ENCODE data around the gene PVALB. TPM values are rescaled to one million over a fixed set of nuclear protein-coding genes. Genes with fewer than 3 reads are reported as not detected.
"Not testable (repeated sequence)": the region's sequence is repeated elsewhere in the genome, so short reads cannot be mapped to it uniquely, and the experiment has no call there.

PVALB gene
- total RNA-seq, 1 donor from 2014 or later = not detected

DNA sequence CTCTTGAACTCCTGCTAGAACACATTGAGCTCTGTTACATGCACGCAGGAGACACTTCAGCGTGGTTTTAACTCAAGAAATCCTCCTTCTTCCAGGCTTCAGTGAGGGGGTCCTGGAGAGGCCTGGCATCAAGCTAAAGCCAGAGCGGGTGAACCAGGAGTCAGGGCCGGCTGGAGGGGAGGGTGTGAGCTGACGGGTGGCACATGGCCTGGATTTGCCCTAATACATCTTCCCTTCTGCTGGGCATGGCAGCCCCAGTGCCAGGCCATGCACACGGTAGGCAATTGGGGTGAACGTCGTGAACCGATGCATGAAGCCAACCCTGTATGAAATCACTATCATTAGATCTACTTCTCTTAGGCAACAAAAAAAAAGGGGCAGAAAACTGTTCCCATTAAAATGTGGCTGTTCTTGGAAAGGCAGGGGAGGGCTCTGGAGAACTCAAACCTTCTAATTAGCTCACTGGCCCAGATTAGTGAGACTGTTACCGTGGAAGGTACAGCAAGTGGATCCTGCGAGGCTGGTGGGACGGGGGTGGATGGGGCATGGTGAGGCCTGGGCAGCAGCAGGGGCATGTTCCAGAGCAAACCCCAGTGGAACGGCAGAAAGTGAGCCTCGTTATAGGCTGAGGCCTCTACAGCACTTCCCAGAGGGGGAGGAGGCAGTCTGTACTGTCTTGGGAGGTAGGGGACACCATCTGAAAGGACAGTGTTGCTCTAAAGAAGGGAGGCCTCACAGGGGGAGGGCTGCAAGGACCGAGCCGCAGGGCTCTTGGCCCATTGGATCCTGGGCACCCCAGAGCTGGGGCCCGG is 51.5 kb downstream of the PVALB start:
- DNase-seq (no peak), ATAC-seq (no peak)
- intact Hi-C loops (cut with micrococcal nuclease) = no loop called here

DNA sequence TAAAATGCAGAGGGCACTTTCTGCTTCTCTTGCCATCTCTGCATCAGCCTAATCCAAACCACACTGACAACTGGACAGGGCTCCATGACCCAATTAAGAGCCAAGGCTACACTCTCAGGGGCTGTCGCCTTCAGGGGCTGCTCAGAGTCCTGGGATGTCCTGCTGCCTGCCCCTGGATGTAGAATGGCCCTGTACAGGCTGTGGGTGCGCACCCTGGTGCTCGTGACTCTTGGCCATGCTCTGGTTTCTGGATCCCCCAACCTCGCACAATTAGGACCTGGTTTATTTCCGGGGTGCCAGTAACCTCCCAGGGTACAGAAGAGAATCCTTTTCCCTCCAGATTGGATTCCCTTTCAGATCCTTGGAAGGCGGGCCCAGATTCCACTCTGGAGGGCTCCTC is 52.2 kb downstream of the PVALB start:
- intact Hi-C loops (cut with micrococcal nuclease) = no loop called here
- no peak for ATAC-seq
- DNase-seq = no peak

DNA sequence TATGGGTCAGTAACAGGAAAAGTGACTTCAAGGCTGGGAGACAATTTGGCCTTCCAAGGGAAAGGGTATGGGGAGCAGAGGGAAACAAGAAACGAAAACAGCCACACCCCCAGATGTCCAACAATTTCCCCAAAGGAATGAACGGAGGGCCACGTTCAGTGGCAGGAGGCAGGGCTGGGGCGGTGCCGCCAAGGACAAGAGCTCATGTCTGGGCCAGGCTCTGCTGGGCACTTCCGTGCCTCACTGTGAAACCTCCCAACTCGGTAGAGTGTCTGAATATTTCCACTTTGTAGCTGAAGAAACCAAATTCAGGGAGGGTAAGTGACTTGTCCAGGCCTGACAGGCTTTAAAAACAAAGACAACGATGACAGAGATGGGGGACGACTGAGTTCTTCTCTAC is 52.8 kb downstream of the PVALB start:
- intact Hi-C loops (cut with micrococcal nuclease) = no loop called here
- ATAC-seq (no peak), DNase-seq (no peak)

DNA sequence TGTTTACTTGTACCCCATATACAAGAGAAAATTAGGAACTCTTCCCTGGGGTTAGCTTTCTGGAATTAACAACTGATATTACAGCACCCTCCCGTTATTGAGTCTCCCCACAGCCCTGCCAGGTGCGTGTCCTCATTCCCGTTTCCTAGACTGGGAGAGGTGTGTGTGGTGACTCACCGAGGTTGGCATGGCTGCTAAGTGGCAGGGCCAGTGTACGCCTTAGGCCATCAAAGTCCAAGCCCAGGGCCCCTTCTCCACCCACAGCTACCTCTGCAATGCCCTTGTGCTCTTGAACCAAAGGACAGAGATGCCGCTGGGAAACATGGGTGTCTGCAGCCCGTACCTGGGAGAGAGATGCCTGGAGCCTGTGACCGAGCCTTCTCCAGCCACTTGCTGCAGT is 53.3 kb downstream of the PVALB start:
- DNase-seq (no peak), ATAC-seq (no peak)
- intact Hi-C loops (cut with micrococcal nuclease) = no loop called here

DNA sequence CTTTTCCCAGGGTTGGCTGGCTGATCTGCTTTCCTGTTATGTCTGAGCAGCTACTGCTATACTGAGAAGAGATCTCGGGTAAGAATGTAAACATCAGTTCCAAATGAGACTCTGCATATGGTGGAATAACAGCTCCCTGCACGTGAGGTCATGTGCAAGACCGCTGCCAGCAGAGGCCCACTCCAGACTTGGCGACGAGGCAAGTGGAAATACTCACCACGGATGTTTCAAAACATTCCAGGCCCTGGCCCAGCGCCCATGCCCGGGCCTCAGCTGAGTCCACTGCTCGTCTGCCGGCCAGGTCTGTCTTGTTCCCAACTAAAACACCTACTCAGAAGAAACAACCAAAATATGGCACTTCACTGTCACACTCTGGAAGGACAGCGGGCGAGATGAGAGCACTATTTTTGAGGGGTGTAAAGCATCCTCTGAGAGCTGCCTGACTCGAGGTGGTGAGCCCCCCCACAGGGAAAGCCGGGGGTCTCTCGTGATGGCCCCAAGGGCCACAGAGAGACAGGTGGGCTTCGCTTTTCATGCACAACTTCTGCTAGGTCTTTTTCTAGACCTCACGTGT is 54.1 kb downstream of the PVALB start:
- ATAC-seq = peak; percentile 90
- intact Hi-C loops (cut with micrococcal nuclease) = no loop called here
- DNase-seq = peak; percentile 87

DNA sequence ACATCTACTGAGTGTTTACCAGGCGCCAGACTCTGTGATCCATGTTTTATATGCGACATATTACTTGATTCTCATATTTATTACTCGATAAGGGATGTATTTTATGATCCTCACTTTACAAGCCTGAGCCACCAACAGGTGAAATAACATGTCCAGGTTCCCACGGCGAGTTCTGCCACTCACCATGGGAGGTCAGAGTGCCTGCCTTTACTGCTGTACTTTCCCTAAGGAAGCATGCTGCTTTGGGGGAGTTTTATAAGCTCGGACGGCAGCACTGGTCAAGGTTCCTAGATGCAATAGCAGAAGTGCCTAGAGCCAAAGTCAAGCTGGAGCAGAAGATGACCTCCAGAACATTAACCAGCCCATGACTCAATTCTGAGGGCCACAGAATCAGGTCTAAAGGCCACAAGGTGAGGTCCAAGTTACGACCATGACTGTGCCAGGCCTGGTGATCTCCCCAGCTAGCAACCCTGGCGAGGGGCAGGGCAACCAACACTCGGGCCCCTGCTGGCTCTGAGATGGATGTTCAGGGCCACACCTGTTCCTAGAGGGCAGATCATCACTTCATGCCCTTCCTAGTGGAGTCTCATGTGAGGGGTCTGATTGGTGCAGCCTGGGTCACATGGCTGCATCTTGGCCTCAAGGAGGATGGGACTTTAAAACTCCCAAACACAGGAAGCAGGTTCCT is 55.1 kb downstream of the PVALB start:
- intact Hi-C loops (cut with micrococcal nuclease) = no loop called here
- DNase-seq (no peak), ATAC-seq (no peak)

DNA sequence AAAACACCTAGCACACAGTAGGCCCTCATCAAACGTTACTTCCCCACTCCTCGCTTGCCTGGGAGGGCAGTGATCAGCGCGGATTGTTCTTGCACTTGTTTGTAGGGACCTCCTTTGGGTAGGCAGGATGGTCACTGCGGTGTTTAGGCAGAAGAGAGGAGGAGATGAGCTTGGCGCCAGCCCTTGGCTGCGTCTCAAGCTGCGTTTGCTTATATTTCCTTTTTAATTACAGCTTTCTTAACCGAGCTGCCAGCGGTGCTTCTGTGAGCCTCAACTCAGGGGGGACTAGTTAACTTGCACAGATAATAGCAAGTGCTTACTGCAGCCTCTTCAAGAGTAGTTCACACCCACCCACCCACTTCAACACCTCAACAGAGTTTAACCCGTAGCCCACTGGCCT is 56.0 kb downstream of the PVALB start:
- intact Hi-C loops (cut with micrococcal nuclease) = no loop called here
- DNase-seq = no peak
- no peak for ATAC-seq

DNA sequence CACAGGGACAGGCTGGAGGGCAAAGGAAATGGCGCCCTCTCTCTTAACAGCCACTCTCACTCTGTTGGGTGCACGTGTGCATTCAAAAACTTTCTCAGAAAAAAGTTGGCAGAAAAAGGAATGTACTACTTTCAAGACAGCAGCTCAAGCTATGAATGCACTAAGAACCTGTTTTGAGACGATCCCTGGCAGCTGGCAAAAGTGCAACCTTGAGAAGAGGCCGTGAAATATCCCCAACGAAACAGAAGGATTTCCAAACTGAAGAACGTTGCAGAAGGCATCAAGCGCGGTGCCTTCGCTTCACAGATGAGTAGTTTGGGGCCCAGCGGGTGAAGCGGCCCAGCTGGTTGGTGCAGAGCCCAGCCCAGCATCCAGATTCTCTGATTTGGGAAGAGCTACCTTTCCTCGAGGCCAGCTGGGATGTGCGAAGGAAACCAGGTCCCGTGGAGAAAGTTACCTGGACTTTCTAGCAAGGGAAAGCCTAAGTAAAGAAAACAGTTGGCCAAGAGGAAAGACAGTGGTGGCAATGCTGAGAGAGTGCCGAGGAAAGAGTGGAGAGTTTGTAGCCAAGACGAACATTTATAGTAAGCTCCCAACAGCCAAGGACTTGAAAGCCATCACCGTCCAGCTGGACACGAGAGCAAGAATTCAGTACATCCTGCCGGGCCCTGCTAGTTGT is 57.2 kb downstream of the PVALB start:
- ATAC-seq = no peak

DNA sequence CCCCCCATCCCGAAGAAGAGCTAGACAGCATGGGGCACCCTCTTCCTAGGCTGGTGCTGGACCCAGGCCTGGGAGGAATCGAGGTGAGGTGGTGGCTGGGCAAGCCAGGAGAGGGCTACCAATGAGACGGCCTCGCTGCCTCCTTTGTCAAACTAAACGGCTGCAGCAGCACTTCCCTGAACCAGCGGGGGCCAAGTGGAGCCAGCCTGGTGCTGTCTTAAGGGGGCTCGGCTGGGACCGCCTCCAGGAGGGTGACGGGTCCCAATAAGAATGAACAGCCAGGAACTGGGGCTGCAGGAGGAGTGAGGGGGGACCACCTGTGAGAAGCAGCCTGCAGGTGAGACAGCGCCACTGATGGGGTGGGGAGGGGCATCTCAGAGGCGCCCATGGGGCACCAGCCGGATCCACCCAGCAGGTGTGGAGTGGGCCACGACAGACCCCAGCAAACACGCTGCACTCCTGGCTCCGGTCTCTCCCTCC is 58.0 kb downstream of the PVALB start:
- DNase-seq (no peak), ATAC-seq (no peak)
- intact Hi-C loops (cut with micrococcal nuclease) = no loop called here

More for the DNA sequence above, 57.2 kb downstream of the PVALB start:
- DNase-seq = no peak
- intact Hi-C loops (cut with micrococcal nuclease) = no loop called here

DNA sequence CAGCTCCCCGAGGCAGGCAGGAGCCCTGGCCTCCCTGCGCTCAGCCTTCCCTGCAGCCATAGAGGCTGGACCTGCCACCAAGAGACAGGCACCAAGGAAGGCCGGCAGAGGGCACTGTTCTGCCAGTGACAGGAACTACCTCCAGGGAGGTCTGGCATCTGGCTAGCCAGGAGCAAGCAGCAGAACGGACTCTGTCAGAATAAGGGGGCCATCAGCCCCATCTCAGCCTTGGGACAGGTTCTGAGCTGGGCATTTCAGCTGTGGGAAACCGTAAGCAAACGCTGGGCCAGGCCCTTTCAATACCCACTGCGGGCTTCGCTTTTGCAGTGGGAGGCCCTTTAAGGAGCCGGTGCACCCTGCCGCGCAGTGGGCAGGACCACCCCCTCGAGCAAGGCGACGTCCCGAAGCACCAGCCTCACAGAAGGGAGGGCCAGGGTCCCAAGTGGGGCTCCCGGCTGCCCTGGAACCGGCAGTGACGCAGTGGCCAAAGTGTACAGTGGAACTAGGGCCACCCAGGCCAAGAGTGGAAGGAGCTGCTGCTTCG is 59.1 kb downstream of the PVALB start:
- intact Hi-C loops (cut with micrococcal nuclease) = no loop called here
- ATAC-seq (peak; percentile 87), DNase-seq (peak; percentile 85)

DNA sequence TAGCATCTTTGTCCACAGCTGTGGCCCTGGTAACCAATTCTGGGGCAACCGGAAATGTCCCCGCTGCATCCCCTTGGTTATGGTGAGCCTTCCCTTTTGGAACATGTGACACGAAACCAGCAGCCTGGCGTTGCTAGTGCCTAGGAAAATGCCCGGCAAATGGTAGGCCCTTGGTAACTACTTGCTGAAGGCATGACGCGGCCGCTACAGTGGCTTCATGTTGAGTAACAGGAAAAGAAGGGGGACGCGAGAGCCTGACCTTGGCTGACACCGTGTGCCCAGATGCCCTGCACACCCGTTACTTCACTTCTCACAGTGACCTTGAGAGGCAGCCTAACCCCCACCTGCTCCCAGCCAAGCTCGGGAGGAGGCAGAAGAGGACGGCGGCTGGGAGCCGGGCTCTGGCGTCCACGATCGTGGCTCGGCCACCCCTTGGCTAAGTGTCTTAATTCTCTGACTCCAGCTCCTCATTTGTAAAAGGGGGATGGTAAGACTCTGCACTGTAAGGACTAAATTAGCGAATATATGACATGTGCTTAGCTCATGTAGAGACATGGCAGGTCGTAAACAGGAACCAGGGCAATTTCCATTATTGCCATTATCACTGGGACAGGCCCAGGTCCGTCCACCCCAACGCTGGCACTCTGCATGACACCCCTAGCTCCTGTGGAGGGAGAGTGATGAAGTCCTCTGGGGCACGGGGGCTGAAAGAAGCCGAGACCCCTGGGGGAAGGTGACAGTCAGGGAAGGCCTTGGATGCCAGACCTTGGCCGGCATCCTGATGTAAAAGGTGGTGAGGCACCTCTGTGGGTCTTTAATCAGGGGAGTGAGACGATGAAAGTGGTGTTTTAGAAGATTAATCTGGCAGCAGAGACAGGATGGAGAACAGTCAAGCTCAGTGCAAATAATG is 59.8 kb downstream of the PVALB start:
- intact Hi-C loops (cut with micrococcal nuclease) = no loop called here
- DNase-seq (no peak), ATAC-seq (no peak)

DNA sequence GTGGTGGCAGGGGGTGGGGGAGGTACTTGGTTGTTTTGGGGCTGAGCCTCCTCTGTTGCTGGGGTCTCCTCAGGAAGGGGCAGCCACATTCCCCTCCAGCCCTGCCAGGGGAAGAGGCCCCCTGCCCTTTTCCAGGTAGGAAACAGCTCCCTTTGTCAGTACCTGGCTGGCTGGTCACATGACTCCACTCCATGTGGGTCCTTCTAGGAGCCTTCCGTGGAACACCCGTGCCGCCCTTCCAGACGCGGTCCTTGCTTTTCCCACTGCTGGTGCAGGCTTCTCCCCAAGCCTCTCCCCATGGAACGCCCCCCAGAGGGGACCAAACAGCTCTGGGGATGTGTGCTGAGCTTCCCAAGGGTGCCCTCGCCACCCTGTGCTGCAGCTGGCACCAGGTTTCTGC is 60.8 kb downstream of the PVALB start:
- intact Hi-C loops (cut with micrococcal nuclease) = no loop called here
- DNase-seq = no peak
- ATAC-seq = no peak

DNA sequence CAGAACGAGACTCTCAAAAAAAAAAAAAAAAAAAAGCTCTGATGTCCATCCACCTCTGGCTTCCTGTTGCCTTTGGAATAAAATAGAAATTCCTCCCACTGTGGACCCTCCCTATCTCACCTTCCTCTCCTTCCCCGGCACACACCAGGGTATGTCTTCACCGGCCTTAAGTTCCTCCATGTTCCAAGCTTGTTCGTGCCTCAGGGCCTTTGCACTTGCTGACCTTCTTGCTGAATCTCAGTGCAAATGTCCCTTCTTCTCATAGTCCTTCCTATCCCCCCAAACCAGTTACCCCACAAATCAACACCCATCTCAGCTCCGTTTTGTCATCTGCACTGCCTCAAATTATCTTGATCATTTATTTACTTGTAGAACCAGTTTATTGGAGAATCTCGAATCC is 61.5 kb downstream of the PVALB start:
- DNase-seq (no peak), ATAC-seq (no peak)
- intact Hi-C loops (cut with micrococcal nuclease) = no loop called here

DNA sequence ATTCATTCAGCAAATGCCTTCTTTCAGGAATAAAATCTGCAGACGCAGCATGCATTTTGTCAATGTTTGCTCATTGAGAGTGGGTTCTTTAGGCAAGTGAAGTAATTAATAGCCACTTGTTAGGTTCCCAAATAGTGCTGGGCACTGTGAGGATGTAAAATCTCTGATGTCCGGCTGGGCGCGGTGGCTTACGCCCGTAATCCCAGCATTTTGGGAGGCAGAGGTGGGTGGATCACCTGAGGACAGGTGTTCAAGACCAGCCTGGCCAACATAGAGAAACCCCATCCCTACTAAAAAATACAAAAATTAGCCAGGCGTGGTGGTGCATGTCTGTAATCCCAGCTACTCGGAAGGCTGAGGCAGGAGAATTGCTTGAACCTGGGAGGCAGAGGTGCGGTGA is 62.0 kb downstream of the PVALB start:
- DNase-seq; intact Hi-C loops (cut with micrococcal nuclease); ATAC-seq: not testable (repeated sequence)

DNA sequence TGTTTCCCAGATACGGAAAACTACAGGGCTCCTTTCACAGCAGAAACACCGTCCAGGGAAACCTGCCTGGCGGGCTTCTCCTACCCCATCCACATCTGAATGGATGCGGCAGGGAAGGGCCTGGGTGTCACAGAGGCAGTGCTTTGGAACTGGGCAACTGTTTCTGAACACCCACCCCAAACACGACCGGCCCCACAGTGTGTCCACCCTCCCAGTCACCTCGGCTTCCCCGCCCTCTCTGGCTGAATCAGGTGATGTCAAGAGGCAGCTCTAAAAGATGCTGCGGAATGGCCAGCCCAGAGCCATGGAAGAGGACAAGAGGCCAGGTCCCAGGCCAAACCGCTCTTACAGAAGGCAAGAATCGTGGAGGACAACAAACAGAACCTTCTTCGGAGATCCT is 62.9 kb downstream of the PVALB start:
- ATAC-seq (no peak), DNase-seq (no peak)
- intact Hi-C loops (cut with micrococcal nuclease) = no loop called here

DNA sequence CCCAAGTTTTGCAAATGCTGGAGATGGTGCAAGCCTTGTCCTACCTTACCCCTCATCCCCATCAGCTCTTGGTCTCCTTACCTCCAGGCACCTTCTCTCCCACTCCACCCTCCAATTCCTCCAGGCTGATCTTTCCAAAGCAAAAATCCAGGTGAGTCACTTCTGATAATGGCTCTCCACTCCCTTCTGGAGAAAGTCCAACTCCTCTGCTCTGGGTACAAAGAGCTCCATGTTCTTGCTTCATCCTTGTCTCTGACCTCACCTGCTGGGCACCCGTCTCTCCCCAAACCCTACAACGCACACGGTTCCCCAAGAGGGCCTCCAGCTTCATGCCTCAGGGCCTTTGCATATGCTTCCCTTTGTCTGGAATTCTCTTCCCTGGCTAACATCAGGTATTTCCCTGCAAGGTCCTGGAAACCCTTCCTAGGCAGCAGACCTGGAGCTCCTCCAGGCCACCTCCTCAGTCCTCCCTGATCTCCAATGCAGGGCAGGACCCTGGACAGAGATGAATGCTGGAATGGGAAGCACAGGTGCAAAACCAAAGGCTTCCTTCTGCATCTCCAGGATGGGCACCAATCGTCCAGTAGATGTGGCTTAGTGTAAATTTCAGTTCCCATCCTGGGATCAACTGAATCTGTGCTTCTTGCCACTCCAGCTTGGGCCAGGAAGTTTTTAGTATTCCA is 63.6 kb downstream of the PVALB start:
- ATAC-seq (no peak), DNase-seq (no peak)
- intact Hi-C loops (cut with micrococcal nuclease) = no loop called here
